ENCODE data around the gene DISC1.

GRCh38 chr1:231612393-231613089, 14.0 kb upstream of the DISC1 start:
- TF ChIP-seq CTCF (IDR thresholded peaks at IDR 0.05) (no peak), EP300 (IDR thresholded peaks at IDR 0.05) (no peak), POLR2A (IDR thresholded peaks at IDR 0.05) (no peak)
